AG09309 (cell line): ENCODE data around the gene TM4SF18.

ENCODE experiments used
- DNase-seq: peaks from one replicate; pipeline ENCODE4 v3.0.0-alpha.2; 2010; ENCODE audit warnings: low read depth
- H3K4me3 ChIP-seq: 2 replicates; pipeline ENCODE4 v1.5.1; 2011; ENCODE audit warnings: mild to moderate bottlenecking, low read depth, low read length, moderate library complexity; ENCODE audit not compliant: control insufficient read depth
- CTCF ChIP-seq: IDR thresholded peaks from 2 replicates; pipeline ENCODE4 v1.5.1; 2011; ENCODE audit warnings: mild to moderate bottlenecking, low read depth, low read length, inconsistent platforms; ENCODE audit not compliant: insufficient read depth, control insufficient read depth; ENCODE audit errors: missing control alignments

TM4SF18 gene

GRCh38 chr3:149330609-149331331 lies 2.7 kb downstream of the TM4SF18 start:
- TF ChIP-seq CTCF, result no peak
- no peak overlapping the region for H3K4me3 ChIP-seq
- DNase-seq, result no peak

DNA sequence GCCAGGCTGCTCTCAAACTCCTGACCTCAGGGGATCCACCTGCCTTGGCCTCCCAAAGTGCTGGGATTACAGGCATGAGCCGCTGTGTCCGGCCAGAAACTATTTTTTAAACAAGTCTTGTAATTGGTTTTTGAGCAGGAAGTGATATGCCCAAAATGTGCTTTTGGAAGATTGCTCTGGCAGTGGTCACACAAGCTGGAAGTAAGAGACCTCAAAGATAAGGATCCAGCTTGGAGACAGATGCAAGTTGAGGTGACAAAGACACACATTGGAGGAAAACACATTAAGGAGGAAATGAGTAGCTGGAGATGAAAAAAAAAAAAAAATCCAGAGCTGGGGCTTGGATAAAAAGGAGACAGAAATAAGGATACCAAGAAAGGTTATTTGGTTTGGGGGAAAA lies 6.3 kb downstream of the TM4SF18 start:
- DNase-seq, result no peak
- H3K4me3 ChIP-seq, result no peak overlapping the region

GRCh38 chr3:149325581-149325980 lies 7.9 kb downstream of the TM4SF18 start:
- DNase-seq, result no peak
- TF ChIP-seq CTCF, result no peak
- H3K4me3 ChIP-seq, result no peak overlapping the region

More for the DNA sequence above, 6.3 kb downstream of the TM4SF18 start:
- no peak for TF ChIP-seq CTCF

- H3K4me3 ChIP-seq, result no peak overlapping the region
- TF ChIP-seq CTCF, result no peak
- no peak for DNase-seq
Measured at GRCh38 chr3:149324332-149324731, 9.1 kb downstream of the TM4SF18 start.

DNA sequence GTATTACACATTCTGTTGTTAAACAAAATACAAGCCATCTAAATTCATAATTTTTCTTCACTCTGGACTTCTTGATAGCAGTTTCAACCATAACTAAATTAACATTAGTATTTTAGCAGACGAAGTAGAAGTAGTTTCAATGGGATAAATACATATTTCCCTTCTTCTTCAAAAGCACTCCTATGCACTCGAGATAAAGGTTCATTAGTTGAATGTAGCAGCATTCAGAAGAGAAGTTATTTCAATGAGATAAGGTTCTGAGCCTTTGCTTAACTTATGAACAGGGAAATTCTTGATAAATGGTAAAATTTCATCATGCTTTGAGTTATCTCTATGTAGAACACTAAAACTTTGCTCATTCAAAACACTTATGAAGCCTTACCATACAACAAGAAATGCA lies 11.8 kb downstream of the TM4SF18 start:
- H3K4me3 ChIP-seq, result no peak overlapping the region
- TF ChIP-seq CTCF, result no peak
- no peak for DNase-seq

GRCh38 chr3:149321136-149321535 lies 12.3 kb downstream of the TM4SF18 start:
- no peak overlapping the region for H3K4me3 ChIP-seq
- no peak for TF ChIP-seq CTCF
- no peak for DNase-seq
